HG03108 (cell line): ENCODE measurements around the gene GALNTL6.

Experiments
- ATAC-seq: cut with Tn5 transposase; IDR thresholded peaks from one replicate; pipeline ENCODE4 v1.9.1; 2021; ENCODE audit warnings: moderate library complexity; ENCODE audit not compliant: unreplicated experiment

The GALNTL6 gene

DNA sequence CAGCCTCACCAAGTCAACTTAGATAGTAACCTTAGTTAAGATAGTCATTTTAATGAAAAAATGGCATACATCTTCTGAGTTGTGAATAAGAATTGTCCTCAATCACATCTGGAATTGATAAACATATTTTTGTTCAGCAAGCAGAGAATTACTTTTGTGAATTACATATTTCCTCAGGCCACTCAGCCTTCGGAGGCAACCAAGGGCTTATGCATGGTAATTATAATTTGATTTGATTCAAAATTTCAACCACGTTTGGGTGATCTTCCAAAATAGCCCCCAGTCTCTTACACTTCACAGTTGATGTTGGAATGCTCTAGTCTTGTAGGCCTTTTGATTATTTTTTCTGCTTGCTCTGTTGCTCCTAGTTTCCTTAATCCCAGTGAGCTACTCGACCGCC lies 63.4 kb downstream of the GALNTL6 start:
- ATAC-seq: no peak

DNA sequence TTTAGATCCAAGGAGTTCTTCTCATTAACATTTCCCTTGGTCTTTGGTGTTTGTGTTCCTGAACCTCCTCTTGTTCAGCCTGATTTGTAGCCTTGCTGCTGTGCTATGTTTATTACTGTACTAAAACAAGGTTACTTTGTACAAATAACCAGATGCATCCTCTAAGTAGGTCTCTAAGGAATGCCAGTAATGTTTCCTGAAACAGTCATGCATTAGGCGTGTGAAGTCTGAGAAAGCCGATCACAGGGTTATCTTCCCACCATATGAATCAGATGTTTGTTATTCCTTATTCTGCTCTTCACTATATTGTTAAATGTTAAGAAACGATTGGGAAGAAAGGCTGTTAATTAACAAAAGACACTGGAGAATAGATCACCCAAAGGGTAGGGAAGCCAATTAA lies 66.9 kb downstream of the GALNTL6 start:
- no peak for ATAC-seq

DNA sequence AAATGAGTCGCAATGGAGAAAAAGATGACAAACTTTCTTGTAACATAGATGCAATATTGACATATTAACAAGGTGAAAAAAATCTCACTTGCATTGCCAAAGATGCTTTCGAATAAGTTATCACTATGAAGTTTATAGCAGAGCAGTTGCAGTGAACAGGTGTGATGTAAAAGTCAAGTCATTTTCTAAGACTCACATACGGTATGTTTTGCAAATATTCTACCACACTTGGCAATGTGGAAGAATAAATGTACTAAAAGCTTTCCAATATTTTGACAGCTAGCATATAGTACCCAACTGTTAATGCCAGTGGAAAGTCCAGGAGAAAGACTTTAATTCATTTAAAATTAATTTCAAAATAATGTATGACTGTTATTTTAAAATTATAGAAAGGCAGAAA lies 76.5 kb downstream of the GALNTL6 start:
- ATAC-seq: no peak

DNA sequence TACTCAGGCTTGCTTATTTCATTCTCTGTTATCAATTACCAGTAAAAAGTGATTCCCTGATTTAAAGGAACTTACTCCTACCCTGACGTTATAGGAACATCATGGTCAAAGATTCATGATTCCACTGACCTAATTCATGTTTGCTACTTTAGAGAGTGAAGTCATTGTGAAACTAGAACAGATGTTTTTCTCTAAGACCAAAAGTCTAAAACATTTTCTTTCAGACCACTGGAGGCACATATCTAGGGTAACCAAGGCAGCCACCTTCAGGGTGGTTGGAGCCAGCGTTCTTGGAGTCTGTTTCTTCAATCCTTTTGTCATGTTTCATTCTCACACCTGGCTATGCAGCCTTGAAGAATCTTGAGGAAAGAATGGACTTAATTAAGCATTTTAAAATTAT lies 77.8 kb downstream of the GALNTL6 start:
- ATAC-seq: no peak

DNA sequence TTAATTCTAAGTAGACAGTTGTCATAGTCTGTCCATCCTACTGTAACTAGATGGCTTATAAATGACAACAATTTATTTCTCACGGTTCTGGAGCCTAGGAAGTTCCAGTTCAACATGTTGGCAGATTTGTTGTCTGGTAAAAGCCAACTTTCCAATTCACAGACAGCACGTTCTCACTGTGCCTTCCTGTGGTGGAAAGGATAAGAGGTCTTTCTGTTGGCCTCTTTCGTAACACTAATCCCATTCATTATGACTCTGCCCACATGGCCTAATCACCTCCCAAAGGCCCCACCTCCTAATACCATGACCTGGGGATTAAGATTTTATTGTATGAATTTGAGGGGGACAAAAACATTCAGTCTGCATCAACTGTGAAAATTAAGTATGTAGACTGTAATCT lies 83.2 kb downstream of the GALNTL6 start:
- ATAC-seq: no peak

DNA sequence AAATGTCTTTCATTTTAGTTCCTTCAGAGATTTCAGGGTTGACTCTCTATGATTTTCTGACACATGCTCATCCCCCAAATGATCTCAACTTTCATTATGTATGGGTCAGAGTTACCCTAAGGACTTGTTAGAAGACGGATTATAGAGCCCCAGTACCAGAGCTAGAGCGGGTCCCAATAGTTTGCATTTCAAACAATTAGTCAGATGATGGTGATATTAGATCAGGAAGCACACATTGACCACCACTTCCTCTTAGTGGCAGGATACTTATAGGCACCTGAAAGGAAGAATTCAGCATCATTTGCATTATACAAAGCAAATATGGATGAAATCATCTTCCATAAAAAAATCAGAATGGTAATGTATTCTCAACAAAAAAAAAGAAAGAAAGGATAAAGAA lies 106.1 kb downstream of the GALNTL6 start:
- ATAC-seq: no peak

DNA sequence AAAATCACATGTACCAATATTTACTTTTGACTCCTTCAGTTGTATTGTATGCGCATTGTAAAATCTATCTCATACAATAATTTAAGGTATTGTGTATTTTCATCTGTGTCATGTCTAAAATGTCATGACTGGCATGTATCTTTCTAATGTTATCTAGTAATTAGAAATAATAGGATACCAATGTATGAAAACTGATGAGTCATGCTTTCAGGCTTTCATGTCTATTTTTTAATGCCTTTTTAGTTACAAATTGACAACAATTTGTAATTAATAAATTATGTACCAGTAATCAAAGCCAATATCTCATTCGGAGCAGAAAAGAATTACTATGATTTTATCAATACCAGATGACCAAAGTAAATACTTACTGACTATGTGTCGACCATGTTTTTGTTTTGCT lies 107.7 kb downstream of the GALNTL6 start:
- ATAC-seq: no peak

DNA sequence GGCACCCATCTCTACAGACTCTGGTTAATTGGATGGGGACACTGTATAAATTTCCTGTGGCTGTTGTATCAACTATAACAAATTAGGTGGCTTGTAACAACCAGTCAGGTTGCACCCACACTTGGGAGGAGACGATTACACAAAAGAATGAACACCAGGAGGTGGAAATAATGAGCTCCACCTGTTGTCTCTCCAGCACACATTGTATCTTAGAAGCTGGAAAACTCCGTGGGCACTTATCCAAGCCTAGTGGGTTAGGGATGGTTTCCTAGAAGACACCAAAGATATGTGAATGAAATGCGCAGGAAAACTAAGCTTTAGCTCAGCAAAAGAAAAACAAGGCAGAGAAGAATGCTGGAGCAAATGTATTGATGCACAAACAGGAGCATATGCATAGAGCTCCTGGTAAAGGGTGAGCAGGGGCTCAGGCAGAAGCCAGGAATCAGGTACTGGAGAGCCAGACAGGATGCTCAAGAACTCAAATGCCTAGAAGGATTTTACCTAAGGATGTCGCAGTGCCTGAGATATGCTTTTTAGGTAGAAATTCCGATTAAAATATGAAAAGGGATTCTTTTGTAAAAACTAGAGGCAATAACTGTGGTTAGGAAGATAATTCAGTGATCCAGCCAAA lies 111.7 kb downstream of the GALNTL6 start:
- no peak for ATAC-seq

DNA sequence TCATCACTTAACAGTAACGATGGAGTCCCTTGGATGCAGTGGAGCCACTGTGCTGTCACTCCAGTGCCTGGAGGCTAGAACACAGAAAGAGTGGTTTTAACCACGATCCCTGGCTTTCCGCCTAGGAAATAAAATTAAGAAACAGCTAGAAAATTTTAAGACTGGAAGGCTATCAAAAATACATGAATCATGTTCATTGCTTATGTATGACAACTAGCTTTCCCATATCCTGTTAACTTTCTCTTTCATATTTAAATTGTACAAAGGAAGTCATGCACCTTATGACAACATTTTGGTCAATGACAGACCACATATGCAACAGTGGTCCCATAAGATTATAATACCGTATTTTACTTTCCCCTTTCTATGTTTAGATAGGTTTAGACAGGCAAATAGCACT lies 115.1 kb downstream of the GALNTL6 start:
- no peak for ATAC-seq

DNA sequence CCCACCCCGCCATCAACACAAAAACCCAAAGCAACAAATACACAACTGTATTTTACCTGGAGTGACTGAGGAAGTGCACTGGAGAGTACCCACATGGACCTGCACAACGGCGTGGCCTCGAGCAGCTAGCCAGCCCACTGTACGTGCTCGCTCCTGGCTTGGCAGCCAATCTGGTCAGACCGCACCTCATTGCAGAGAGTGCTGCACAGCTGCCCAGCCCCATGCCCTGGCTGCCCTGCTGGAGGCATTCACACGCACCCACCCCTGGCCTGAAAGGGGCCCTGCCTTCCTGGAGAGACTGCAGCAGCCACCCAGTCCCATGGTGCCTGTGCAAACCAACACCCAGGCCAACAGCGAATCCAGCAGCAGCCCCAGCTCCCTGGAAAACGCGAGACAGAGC lies 116.3 kb downstream of the GALNTL6 start:
- ATAC-seq: no peak

DNA sequence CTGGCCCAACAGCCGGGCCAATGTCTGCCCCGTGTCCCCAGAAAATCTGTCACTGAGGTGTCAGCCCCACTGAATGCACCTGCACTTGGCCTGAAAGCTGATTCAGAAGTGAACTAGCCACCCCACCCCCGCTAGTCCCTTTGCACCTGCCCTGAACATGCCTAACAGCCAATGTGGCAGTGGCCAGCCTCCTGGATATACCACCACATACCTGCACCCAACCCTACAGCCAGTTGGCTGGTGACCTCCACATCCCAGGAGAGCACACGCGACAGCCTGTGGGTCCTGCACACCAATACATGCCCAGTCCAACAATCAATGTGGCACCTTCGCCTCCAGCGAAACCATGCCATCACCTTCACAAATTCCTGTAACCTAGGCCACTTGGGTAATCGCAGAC lies 116.7 kb downstream of the GALNTL6 start:
- no peak for ATAC-seq

DNA sequence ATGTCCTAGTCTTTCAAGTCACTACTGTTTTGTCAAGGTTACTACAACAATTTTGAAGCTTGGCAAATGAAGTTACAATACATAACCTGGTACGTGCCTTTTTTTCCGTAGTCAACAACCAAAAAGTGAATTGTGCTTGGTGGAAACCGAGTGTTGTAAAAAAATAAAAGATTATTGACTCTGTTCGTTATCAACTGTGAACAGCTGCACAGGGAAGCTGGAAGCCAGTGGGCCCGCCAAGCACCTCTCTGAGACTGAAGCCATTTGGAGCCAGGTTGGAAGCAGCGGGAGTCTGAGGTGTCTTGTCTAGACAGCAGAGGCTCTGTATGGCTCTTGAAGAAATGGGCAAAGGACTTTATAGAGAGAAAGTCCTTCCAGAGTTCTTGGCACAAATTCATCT lies 119.0 kb downstream of the GALNTL6 start:
- ATAC-seq: no peak

DNA sequence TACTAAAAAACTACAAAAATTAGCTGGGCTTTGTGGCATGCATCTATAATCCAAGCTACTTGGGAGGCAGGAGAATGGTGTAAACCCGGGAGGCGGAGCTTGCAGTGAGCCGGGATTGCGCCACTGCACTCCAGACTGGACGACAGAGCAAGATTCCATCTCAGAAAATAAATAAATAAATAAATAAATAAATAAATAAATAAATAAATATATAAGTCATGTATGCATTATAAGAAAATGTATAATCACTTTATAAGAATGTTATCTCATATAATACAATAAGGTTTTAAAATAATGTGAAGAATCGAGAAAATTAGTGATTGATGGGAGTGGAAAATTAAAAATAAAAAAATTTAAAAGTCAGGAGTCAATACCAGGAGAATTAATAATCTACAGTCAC lies 127.5 kb downstream of the GALNTL6 start:
- ATAC-seq: no peak

DNA sequence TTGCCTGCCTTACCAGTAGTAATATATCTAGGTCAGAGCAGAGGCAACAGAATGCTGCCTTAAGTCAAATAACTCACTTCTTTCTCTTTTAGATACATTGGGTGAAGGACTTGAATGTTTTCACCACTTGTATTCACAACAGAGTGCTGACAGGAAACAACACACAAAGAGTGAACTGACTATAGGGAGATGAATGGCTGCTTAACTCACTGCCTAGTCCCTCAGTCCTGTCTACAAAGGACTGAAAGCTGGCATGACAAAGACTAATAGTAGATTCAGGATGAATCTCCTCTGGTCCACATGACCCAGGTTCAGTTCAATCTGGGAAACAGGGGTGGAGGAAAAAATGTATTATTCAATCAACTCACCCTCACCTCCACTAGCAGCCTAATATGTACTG lies 134.2 kb downstream of the GALNTL6 start:
- no peak for ATAC-seq

DNA sequence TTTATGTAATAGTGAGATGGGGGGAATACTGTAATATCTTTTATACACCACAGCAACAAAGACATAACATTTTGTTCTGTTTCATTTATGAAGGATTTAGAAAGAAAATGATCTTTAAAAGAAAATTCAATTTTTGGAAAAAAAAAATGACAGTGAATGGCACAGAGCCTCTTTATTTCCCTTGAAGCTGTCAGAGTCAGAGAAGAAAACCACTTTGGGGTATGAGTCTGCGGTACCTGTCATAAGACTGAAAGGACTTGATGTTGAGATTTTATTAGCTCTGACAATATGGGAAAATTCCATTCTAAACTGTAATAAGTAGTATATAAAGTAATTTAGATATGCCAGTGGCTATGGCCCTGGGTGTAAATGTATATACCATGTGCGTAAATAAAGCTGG lies 134.8 kb downstream of the GALNTL6 start:
- no peak for ATAC-seq

DNA sequence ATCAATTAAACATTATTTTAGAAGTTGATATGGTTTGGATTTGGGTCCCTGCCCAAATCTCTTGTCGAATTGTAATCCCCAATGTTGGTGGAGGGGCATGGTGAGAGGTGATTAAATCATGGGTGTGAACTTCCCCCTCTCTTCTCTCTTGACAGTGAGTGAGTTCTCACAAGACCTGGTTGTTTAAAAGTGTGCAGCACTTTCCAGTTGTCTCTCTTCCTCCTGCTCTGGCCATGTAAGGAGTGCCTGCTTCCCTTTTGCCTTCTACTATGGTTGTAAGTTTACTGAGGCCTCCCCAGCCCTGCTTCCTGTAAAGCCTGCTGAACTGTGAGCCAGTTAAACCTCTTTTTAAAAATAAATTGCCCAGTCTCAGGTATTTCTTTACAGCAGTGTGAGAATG lies 141.4 kb downstream of the GALNTL6 start:
- ATAC-seq: peak; percentile 47

DNA sequence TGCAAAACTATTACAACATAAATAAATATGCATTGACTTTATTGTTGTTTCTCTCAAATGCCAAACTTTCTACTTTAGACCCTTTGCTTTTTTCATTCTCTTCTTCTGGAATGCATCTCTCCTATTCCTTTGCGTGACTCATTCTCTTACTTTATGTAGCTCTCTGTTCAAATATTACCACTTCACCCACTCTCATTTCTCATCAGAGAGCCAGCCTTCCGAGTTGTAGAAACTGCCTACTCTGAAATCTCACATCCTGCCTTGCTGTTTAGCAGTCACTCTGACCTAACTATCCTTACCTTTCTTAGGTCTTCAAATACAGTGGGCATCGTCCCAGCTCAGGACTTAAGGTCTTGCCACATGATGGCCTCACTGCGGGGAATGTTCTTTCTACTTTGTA lies 143.5 kb downstream of the GALNTL6 start:
- no peak for ATAC-seq

DNA sequence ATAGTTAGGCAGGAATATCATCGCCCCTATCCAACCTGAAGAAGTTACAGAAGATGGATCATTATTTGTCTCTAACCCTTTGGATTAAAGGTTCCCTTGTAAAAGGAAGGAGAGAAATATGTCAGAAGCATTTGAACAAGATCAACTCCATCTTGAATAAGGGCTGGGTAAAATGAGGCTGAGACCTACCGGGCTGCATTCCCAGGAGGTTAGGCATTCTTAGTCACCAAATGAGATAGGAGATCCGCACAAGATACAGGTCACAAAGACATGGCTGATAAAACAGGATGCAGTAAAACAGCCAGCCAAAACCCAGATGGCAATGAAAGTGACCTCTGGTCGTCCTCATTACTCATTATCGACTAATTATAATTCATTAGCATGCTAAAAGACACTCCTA lies 148.9 kb downstream of the GALNTL6 start:
- no peak for ATAC-seq

DNA sequence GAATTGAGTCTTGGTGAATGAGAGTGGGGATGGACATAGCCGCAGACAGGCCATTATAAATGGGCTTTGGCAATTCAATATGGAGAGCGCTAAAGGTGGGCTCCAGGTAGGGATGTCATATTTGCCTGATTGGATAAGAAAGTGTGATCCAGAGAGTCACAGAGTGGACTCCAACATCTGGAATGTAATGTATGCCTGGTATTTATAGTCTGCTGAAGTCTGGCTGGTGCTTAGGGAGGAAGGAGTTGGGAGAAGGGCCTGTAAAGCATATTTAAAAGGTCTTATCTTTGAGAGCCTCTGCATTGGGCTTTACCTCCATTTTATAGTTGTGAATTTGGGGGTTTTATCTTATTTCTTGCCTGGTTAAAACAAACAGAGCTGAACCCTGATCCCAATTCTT lies 153.2 kb downstream of the GALNTL6 start:
- no peak for ATAC-seq

DNA sequence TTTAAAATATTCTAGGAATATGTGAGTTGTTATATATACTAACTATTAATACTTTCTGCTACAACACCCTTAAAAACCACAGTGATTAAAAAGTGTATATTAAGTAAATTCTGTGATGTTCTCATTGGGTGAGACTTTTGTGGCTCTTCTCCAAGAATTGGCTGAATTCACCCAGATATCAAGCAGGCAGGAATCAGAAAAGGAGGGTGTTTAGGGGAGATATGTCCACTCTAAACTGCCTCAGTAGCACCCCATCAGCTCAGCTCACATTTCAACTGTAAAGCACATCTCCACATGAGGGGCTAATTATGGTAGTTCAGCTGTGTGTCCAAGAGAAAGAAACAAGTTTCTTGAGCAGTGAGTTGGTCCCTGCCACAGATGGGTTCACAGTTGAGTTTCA lies 165.0 kb downstream of the GALNTL6 start:
- no peak for ATAC-seq

DNA sequence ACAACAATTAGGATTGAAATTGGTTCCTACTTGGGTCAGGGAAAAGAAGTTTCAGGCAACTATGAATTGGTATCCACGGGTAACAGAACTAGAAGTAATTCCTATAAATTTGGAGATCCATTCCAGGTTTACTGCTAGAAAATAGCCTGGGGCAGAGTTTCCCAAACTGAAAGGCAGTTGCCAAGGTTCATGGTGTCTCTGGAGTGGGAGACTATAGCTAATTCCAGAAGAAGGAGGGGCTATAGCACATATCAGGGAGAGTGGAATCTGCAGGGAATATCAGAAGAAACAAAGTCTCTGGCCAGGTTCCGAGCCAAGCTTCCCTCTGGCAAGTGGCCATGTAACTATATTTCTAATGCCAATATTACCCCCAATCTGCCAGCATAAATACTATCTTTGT lies 166.3 kb downstream of the GALNTL6 start:
- ATAC-seq: no peak

DNA sequence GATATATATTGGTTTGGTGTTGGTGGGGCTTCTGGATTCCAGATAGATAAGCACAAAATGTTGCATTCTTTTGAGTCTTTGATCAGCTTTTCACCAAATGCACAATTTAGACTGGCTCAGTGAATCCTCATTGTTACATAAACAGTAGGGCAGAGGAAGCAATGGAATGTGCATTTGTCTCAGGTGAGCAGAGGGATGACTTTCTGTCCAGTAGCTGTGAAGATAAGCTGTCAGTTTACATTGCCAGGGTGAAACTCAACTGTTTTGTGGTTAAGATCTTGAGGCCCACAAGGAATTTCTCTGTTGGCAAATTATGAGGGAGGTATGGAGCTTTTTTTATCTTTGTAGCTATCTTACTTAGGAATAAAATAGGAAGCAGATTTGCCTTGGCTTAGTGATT lies 168.0 kb downstream of the GALNTL6 start:
- ATAC-seq: no peak

DNA sequence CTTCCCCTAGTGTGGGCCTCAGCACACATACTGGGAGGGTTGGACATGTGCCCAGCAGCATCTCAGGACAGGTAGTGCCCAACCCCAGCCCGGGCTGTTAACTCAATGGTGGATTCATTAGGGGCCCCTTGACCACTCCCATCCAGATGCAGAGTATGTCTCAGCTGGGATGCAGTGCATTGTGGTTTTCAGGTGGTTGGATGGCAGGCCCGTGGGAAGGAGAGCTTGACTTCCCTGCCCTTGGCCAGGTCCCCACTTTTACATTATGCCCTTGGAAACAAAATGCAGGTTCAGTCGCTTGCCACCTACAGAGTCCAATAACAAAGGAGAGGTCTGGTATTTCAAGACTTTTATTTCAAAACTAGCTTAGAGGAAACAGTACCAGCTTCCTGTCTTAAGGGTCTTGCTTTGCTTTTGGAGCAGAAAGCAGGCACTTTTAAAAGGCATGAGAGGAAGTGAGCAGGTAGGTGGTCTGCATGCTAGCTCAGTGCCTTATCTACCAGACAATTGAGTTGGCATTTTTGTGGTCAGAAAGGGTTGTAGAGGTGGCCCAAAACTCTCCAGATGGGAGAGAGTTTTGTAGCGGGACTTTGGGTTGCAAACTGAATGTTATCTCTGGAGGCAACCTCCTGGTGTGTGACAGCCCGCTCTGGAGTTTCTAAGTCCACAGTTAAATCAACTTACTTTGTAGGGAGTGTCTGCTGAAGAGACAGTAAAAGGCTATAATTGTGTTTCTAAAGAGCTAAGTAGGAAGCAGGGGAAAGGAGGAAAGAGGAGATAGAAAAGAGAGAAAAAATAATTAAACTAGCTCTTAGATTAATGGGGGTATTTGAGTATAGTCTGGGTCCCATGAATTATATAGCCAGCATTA lies 171.0 kb downstream of the GALNTL6 start:
- no peak for ATAC-seq
